Measurements from ENCODE around the gene EIPR1. TPM values are rescaled to one million over a fixed set of nuclear protein-coding genes. Genes with fewer than 3 reads are reported as not detected.

EIPR1 gene
- total and polyA plus RNA-seq, 10 of the 15 experiments (the other 5 are each of a cell fraction or from before 2014, with no cell fraction given): 23.6 to 61.2 (median 42.2) TPM

GRCh38 chr2:3199627-3200345, 177.8 kb downstream of the EIPR1 start:
- WGBS (ENCODE audit: insufficient coverage, insufficient replicate concordance, low lambda C conversion rate, missing lambda C conversion rate): 84% methylated on average over 12 of the region's 12 CpGs
- no peak overlapping the region for H2AFZ ChIP-seq (ENCODE audit: control insufficient read depth, low read depth, low read length)
- no peaks in the 10 kb centered on the region for H3K27me3 ChIP-seq (replicated peaks in 1 of 2; ENCODE audit: control insufficient read depth in 2 of 2, insufficient read depth in 2 of 2, low read length in 1 of 2)
- no peak for FAIRE-seq
- ChIA-PET CTCF (no interaction called here), SMC1A (ENCODE audit: uncharacterized antibody, unreplicated experiment) (no interaction called here), POLR2A (no interaction called here), RAD21 (ENCODE audit: unreplicated experiment) (no interaction called here)
- H3K9me3 ChIP-seq (replicated peaks; ENCODE audit: control insufficient read depth, insufficient read depth, low read length): no peaks in the 10 kb centered on the region; the same call in 2 of the 3 replicates
- H3K27ac ChIP-seq (ENCODE audit: control insufficient read depth, insufficient read depth): no peak overlapping the region
- H3K4me1 ChIP-seq (ENCODE audit: control insufficient read depth, insufficient read depth, low read length): no peaks in the 10 kb centered on the region
- no peak overlapping the region for H3K4me3 ChIP-seq
- H3K4me2 ChIP-seq (ENCODE audit: control insufficient read depth, insufficient read depth): no peak overlapping the region
- ATAC-seq: no peak
- no peak overlapping the region for H3K9ac ChIP-seq (ENCODE audit: control insufficient read depth, insufficient read depth, low read length)
- no peaks in the 10 kb centered on the region for H4K20me1 ChIP-seq (ENCODE audit: control insufficient read depth, insufficient read depth)
- peaks cover 0 to 7% of the 10 kb centered on the region in 2 experiments; a peak in 2 of 4 replicates for H3K36me3 ChIP-seq (ENCODE audit: control insufficient read depth in 2 of 2, insufficient read depth in 2 of 2, low read length in 1 of 2)
- intact Hi-C loops (cut with micrococcal nuclease; ENCODE audit: unreplicated experiment) (loop anchor here (2.0 kb wide), 1 partner anchor 103 kb away; no protein-coding TSS in a partner anchor), in situ Hi-C loops (cut with MboI) (no loop called here)
- no peaks in the 10 kb centered on the region for H3K79me2 ChIP-seq (ENCODE audit: control insufficient read depth, insufficient read depth, low read length)
- no TSS peak for BruUV-seq (replicated peaks)
- TF ChIP-seq NFYB (IDR thresholded peaks at IDR 0.05; ENCODE audit: insufficient read depth, low read depth, low read length) (no peak), NFYA (IDR thresholded peaks at IDR 0.05; ENCODE audit: borderline replicate concordance, low read depth, low read length) (no peak), EED (IDR thresholded peaks at IDR 0.05; ENCODE audit: low read depth) (no peak), GABPA (IDR thresholded peaks at IDR 0.05; ENCODE audit: low read depth) (no peak), IKZF1 (conservative IDR thresholded peaks at IDR 0.05) (no peak), TCF7 (IDR thresholded peaks at IDR 0.05; ENCODE audit: borderline replicate concordance) (no peak), MEF2B (IDR thresholded peaks at IDR 0.05; ENCODE audit: partially characterized antibody, poor library complexity, severe bottlenecking) (no peak), PRDM15 (CRISPR knock-in tag; IDR thresholded peaks at IDR 0.05) (no peak), MTA2 (IDR thresholded peaks at IDR 0.05; ENCODE audit: low read depth) (no peak), HDAC6 (IDR thresholded peaks at IDR 0.05; ENCODE audit: unreplicated experiment) (no peak), TAF1 (IDR thresholded peaks at IDR 0.05; ENCODE audit: borderline replicate concordance, low read depth, low read length) (no peak), EZH2 (IDR thresholded peaks at IDR 0.05; ENCODE audit: borderline replicate concordance, control insufficient read depth, low read depth, low read length) (no peak), PAX8 (IDR thresholded peaks at IDR 0.05) (no peak), CHD1 (IDR thresholded peaks at IDR 0.05; ENCODE audit: low read depth, low read length) (no peak), HSF1 (IDR thresholded peaks at IDR 0.05; ENCODE audit: low read depth, low read length) (no peak), SP1 (IDR thresholded peaks at IDR 0.05; ENCODE audit: low read depth, low read length) (no peak), HDGF (IDR thresholded peaks at IDR 0.05) (no peak)
- no peak for DNase-seq (ENCODE audit: low read depth, low spot score)
